PC-9 (cell line): ENCODE measurements around the gene MRPS27.

Source experiments
- EZH2 ChIP-seq: fragments of 200-600 bp; sonication (generic); IDR thresholded peaks from 2 replicates; pipeline ENCODE4 v1.8.0; 2017; ENCODE audit warnings: antibody characterized with exemption, low read depth
- TF ChIP-seq, protein P1 (sequence below): fragments of 200-600 bp; sonication (generic); conservative IDR thresholded peaks from 2 replicates; pipeline ENCODE4 v1.6.1; 2017; ENCODE audit warnings: mixed run types, antibody characterized with exemption, mild to moderate bottlenecking, moderate library complexity

GRCh38 chr5:72276219-72276752 is 43.8 kb downstream of the MRPS27 start:
- TF ChIP-seq, protein P1, sequence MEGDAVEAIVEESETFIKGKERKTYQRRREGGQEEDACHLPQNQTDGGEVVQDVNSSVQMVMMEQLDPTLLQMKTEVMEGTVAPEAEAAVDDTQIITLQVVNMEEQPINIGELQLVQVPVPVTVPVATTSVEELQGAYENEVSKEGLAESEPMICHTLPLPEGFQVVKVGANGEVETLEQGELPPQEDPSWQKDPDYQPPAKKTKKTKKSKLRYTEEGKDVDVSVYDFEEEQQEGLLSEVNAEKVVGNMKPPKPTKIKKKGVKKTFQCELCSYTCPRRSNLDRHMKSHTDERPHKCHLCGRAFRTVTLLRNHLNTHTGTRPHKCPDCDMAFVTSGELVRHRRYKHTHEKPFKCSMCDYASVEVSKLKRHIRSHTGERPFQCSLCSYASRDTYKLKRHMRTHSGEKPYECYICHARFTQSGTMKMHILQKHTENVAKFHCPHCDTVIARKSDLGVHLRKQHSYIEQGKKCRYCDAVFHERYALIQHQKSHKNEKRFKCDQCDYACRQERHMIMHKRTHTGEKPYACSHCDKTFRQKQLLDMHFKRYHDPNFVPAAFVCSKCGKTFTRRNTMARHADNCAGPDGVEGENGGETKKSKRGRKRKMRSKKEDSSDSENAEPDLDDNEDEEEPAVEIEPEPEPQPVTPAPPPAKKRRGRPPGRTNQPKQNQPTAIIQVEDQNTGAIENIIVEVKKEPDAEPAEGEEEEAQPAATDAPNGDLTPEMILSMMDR: no peak
- TF ChIP-seq EZH2: no peak
